ENCODE measurements around the gene ADORA1.

The ADORA1 gene

GRCh38 chr1:203152158-203153034, 24.9 kb downstream of the ADORA1 start:
- DNase-seq (ENCODE audit: low read depth): peak; percentile 30

GRCh38 chr1:203153051-203153988, 25.8 kb downstream of the ADORA1 start:
- no peak for DNase-seq (ENCODE audit: low read depth)
- H3K4me3 ChIP-seq (ENCODE audit: low read length): no peak overlapping the region
- TF ChIP-seq CTCF (conservative IDR thresholded peaks at IDR 0.05; ENCODE audit: low read length): no peak

More at GRCh38 chr1:203152158-203153034, 24.9 kb downstream of the ADORA1 start:
- no peak overlapping the region for H3K4me3 ChIP-seq (ENCODE audit: low read length)
- no peak for TF ChIP-seq CTCF (conservative IDR thresholded peaks at IDR 0.05; ENCODE audit: low read length)

- peak; percentile 29 for DNase-seq (ENCODE audit: low read depth)
- no peak overlapping the region for H3K4me3 ChIP-seq (ENCODE audit: low read length)
- no peak for TF ChIP-seq CTCF (conservative IDR thresholded peaks at IDR 0.05; ENCODE audit: low read length)
Observed at GRCh38 chr1:203153989-203154821, 26.7 kb downstream of the ADORA1 start.

GRCh38 chr1:203156280-203156679, 28.8 kb downstream of the ADORA1 start:
- no peak for TF ChIP-seq CTCF (conservative IDR thresholded peaks at IDR 0.05; ENCODE audit: low read length)

GRCh38 chr1:203158423-203158822, 30.9 kb downstream of the ADORA1 start:
- no peak for DNase-seq (ENCODE audit: low read depth)
- TF ChIP-seq CTCF (conservative IDR thresholded peaks at IDR 0.05; ENCODE audit: low read length): no peak
- H3K4me3 ChIP-seq (ENCODE audit: low read length): no peak overlapping the region

More at GRCh38 chr1:203156280-203156679, 28.8 kb downstream of the ADORA1 start:
- no peak overlapping the region for H3K4me3 ChIP-seq (ENCODE audit: low read length)
- DNase-seq (ENCODE audit: low read depth): no peak

- no peak for TF ChIP-seq CTCF (conservative IDR thresholded peaks at IDR 0.05; ENCODE audit: low read length)
- no peak overlapping the region for H3K4me3 ChIP-seq (ENCODE audit: low read length)
- DNase-seq (ENCODE audit: low read depth): no peak
Observed at GRCh38 chr1:203158960-203159665, 31.6 kb downstream of the ADORA1 start.
